NCI-H2081 (cell line): ENCODE measurements around the gene TAF1B.
"Not testable (repeated sequence)": the region's sequence is repeated elsewhere in the genome, so short reads cannot be mapped to it uniquely, and the experiment has no call there.

Experiments
- DNase-seq, 2 experiments: peaks; one replicate each; lab custom pipeline; 2025; lab: John Stamatoyannopoulos, UW

Gene TAF1B

GRCh38 chr2:9885036-9885684 is 41.9 kb downstream of the TAF1B start:
- DNase-seq = no peak

GRCh38 chr2:9887513-9887912 is 44.2 kb downstream of the TAF1B start:
- no peak for DNase-seq

DNA sequence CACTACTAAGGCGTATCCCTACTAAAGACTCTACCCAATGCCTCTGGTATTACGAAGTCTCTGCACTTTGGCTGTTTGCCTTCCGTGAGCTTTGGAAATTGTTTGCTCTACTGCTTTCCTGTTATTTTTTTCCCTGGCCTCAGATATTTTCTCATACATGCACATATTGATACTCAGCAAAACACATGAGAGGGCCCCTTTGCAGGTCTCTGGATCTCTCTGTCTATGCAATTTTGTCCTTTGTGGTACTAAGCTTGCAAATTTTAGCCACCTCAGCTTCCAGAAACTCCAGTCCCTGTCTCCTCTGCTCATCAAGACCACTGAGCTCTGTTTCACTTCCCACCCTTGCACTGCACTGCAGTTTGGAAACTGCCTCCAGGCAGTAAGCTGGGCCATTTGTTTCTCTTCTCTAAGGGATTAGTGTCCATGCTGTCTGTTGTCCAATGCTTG is 46.6 kb downstream of the TAF1B start:
- DNase-seq = no peak

- no peak for DNase-seq
Observed at GRCh38 chr2:9892236-9892635, 49.0 kb downstream of the TAF1B start.

DNA sequence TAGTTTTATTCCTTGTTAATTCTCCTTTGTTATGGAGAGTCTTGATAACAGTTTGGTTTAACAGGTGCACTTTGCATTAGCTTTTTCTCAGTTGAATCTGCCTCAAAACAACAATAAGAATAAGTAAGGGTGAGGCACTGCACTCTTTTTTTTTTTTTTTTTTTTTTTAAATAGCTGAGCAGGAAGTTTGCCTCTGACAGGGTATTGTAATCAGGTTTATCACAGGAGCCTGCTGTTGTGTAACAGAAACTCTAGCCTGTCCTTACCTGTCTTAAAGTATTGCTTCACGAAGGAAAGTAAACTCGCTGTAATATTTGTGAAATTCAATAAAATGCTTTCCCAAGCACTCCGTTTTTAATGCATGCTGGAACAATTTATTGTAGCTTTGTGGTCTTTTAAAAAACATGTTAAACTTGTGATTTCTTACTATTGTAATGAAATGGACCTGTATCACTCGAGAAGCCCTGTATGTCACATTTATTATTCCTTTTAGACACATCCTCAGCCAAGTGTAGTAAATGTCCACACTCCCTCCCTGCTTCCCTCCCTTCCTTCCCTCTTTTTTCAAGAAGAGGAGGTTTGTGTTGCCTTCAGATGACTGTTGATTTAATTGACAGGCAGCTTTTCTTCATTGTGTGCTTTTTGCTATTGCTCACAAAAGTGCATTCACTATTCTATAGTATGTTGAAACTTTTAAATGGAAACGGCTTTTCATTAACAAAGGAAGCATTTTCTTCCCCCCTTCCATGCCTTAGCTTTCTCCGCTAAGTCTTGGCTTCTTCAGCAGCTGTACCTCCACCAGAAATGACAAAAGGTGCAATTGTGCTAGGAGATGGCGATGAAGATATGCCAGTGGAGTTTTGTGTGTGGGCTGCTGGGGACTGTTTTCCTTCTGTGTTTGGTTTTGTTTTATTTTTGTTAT is 52.7 kb downstream of the TAF1B start:
- no peak for DNase-seq

DNA sequence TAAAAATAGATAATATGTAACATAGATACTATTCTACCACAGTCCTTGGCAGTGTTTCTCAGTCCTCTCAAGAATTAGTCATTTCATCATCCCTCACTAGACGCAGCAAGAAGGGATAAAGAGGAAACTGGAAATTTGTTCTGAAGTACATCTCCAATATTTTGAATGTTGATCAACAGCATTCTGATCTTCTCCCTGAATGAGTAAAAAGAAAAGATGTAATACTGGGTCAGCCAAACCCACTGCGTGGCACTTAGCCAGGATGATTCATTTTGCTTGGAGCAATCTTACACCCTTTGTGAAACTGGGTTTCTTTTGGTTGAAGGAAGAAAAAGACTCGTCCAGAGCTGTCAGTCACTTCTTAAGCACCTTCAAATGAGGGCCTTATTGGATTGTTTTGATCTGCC is 54.1 kb downstream of the TAF1B start:
- DNase-seq = no peak

GRCh38 chr2:9897846-9898245 is 54.6 kb downstream of the TAF1B start:
- no peak for DNase-seq

- DNase-seq = no peak
Observed at GRCh38 chr2:9905413-9905812, 62.1 kb downstream of the TAF1B start.

GRCh38 chr2:9907402-9907801 is 64.1 kb downstream of the TAF1B start:
- no peak for DNase-seq

- no peak for DNase-seq
Observed at GRCh38 chr2:9908639-9909038, 65.4 kb downstream of the TAF1B start.

DNA sequence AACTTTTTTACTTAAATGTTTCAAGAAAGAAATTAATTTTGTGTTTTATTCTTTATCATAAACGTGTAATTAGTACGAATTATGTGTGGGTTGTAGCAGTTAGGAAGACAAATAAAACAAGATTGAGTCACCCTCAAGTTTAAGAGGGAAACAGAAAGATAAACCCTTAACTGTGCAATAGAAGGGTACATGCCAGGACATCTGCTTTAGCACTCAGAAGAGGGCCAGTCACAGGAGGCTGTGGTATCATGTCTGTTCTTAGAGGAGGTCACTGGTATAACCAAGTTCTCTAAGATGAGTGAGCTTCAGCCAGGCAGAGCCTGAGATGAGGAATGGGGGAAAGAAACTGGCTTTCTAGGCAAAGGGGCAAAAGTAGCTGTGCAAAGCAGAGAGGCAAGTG is 65.8 kb downstream of the TAF1B start:
- DNase-seq = no peak

DNA sequence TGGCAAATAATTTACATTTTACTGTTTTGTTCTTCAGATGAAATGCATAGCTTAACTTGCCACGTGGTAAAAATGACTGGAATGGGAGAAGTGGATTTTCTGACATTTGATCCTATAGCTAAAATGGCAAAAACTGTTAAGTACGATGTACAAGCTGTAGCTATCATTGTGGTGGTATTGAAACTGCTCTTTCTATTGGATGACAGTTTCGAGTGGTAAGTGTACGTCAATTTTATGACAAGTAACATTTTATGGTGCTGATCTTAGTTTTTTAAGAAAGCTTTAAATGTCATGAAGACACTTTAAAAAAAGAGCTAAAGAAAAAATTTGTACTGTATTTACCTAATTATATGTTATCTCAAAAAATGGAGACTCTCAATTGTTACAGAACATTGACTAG is 67.4 kb downstream of the TAF1B start:
- DNase-seq = no peak

GRCh38 chr2:9912468-9912867 is 69.2 kb downstream of the TAF1B start:
- DNase-seq = no peak

DNA sequence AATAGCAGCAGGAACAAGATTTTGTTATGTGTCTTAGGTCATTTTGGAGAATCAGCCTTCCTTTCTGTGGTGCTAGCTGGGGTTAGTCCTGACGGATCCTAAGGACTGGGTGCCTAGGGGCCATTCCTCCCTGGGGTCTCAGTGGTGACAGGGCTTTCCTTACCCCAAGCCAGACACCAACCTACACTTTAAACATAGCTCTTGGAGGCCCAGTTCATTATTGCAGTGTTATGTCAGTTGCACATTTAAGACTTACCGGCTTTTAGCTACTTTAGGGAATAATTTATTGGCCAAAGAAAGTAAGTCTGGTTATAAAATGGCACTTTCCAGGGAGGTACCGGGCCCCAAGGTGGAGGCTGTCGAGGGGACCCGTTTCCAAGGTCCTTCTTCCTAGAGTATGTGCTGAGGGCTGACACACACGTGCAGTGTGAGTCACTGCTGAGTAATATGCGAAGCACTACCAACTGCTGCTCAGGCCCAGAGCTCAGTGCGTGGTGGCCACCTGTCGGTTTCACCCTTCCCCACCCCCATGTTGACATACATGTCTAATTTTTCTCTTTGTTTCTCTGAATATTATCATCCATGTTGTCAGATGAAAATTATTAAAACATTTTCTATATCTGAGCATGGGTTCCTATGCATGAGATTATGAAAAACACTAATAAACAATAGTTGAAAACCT is 71.3 kb downstream of the TAF1B start:
- DNase-seq = no peak

DNA sequence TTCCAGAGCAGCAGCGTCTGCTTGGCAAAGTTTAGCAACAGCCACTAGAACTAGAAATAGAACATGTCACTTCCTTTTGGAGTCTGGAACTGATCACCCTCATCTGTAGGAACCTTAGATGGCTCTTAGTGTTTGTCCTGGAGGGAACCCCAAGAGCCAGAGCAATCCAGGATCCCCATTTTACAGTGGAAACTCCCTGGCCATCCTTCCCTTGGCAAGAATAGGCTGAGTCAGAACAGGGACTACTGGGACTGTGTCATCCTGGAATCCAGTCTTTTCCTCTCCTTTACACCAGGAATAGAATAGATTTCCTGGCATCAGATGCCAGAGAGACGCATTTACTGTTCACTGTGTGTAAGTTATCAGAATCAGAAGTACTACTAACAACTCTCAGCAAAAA is 75.0 kb downstream of the TAF1B start:
- no peak for DNase-seq

DNA sequence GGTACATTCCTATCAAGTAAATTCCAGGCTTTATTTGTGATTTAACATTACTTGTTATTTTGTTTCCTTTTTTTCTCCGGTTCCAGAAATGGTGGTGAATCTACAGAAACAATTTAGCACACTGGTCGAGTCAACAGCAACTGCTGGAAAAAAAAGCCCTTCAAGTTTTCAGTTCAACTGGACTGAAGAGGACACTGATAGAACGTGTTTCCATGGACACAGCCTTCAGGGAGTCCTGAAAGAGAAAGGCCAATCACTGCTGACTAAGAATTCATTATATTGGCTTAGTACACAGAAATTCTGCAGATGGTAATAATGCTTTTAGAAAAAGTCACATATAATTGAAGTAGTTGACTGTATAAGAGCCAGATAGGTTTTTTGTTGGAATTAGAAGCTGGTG is 76.2 kb downstream of the TAF1B start:
- DNase-seq = no peak

GRCh38 chr2:9927020-9927419 is 83.7 kb downstream of the TAF1B start:
- not testable (repeated sequence) for DNase-seq

- no peak for DNase-seq
Observed at GRCh38 chr2:9937258-9937657, 94.0 kb downstream of the TAF1B start.

DNA sequence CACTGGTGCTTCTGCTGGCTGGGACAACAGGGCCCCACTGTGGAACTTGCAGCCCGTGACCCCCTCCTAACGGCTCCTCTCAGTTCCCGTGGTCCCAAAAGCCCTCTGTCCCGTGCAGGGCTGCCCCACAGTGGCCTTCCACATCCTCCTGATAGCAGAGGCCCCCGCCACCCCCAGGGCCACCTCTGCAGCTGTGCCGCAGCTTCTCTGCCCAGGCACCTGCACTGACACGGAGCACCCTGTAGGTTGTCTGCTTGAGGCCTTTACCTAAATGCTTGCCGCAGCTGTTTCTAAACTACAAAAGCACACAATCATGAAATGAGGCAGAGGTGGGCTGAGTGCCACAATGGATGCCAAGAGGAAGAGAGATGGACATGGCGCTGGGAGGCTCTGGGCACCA is 94.7 kb downstream of the TAF1B start:
- DNase-seq = no peak

GRCh38 chr2:9939587-9940485 is 96.6 kb downstream of the TAF1B start:
- no peak for DNase-seq

DNA sequence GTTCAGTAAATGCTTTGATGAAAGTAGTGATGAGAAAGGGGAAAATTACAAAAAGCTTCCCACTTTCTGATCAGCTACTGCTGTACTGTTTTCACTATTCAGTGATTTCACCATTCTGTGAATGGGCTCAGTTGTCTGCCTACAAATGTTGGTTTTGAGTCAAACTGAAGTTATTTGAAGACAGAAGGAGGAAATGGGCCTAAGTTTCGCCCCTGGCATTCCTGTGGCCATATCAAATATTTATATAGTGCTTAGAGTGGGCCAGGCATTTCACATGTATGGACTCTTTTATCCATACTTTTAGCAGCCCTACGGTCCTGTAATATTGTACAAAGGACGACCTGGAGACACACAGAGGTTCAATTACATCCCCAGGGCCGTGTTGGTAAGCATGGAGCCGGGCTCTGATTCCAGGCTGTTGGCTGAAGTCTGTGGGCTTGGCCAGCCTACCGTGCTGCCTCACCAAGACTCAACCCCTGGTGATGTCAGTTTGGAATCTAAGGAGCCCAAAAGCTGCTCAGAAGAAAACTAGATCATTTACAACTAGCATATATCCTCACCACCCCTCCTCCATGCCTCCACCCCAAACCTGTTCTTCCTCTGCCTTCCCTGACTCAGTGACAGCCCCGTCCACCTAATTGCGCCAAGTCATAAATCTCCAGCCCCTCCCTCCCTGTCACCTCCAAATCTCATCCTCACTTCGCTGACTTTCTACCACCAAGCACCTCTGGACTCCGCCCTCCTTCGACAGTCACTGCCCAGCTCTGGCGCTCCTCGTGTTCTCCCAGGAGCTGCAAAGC is 98.1 kb downstream of the TAF1B start:
- no peak for DNase-seq
